Peyer's patch (tissue), 4 donors: Measurements from ENCODE around the gene ARL6IP1.

Experiments
- POLR2A ChIP-seq, 2 donors: fragments of 450-650 bp; IDR thresholded peaks; one replicate each; pipeline ENCODE4 v1.5.1; 2017; ENCODE audit warnings: antibody characterized with exemption in 2 of 2, mild to moderate bottlenecking in 2 of 2, moderate library complexity in 2 of 2
- TF ChIP-seq, protein P1 (sequence below), 6 experiments: fragments of 450-650 bp in 4 of 6; fragments of 200-600 bp in 2 of 6; sonication (generic) in 1 of 6; IDR thresholded peaks; one replicate each; pipeline ENCODE4 v1.5.1; 2017 to 2019; ENCODE audit warnings: antibody characterized with exemption in 6 of 6, mild to moderate bottlenecking in 3 of 6, moderate library complexity in 1 of 6

DNA sequence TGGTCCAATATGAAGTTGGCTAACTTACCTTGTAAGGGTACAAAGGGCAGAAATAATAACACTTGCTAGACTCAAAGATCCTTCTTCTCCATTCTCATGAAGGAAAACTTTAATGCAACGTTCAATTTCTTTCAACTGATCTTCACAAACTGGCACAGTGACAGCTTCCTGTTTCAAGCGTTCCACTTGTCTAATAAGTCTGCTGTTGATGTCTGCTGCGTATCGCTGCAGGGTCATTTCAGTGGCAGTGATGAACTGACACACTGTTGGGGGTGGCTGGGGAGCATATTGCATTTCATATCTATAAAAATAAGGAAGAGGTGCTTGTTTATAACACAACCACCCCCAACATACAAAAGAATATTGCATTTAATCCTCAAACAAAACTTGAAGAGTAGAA is 33.5 kb upstream of the ARL6IP1 start:
- TF ChIP-seq, protein P1, sequence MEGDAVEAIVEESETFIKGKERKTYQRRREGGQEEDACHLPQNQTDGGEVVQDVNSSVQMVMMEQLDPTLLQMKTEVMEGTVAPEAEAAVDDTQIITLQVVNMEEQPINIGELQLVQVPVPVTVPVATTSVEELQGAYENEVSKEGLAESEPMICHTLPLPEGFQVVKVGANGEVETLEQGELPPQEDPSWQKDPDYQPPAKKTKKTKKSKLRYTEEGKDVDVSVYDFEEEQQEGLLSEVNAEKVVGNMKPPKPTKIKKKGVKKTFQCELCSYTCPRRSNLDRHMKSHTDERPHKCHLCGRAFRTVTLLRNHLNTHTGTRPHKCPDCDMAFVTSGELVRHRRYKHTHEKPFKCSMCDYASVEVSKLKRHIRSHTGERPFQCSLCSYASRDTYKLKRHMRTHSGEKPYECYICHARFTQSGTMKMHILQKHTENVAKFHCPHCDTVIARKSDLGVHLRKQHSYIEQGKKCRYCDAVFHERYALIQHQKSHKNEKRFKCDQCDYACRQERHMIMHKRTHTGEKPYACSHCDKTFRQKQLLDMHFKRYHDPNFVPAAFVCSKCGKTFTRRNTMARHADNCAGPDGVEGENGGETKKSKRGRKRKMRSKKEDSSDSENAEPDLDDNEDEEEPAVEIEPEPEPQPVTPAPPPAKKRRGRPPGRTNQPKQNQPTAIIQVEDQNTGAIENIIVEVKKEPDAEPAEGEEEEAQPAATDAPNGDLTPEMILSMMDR (IDR thresholded peaks at IDR 0.05) = no peak
- no peak for TF ChIP-seq POLR2A (IDR thresholded peaks at IDR 0.05)
